GM19467 (cell line): ENCODE results near the gene PCDHB13.

ENCODE experiments used
- ATAC-seq: cut with Tn5 transposase; IDR thresholded peaks from one replicate; pipeline ENCODE4 v1.9.1; 2021; ENCODE audit warnings: mild to moderate bottlenecking, moderate library complexity; ENCODE audit not compliant: unreplicated experiment

Gene PCDHB13

GRCh38 chr5:141260458-141261237, 46.9 kb downstream of the PCDHB13 start:
- no peak for ATAC-seq

- no peak for ATAC-seq
Observed at GRCh38 chr5:141261238-141261546, 47.5 kb downstream of the PCDHB13 start.
